ENCODE measurements around the gene NRN1L.

Gene NRN1L

DNA sequence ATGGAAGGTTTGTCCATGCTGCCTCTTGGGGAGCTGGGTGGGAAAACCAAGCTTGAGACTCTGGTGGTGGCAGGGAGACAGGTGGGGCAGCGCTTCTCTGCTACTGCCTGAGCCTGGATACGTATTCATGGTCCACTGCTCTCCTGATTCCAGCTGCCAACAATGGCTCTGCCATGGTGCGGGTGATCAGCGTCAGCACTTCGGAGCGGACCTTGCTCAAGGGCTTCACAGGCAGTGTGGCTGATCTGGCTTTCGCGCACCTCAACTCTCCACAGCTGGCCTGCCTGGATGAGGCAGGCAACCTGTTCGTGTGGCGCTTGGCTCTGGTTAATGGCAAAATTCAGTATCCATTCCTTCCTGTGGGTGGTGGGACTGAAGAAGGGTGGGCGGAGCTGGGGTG lies 7.6 kb upstream of the NRN1L start:
- DNase-seq (ENCODE audit: low read depth): no peak
- H3K4me3 ChIP-seq (ENCODE audit: control insufficient read depth, low read depth, low read length): no peak overlapping the region
- TF ChIP-seq, protein P1, sequence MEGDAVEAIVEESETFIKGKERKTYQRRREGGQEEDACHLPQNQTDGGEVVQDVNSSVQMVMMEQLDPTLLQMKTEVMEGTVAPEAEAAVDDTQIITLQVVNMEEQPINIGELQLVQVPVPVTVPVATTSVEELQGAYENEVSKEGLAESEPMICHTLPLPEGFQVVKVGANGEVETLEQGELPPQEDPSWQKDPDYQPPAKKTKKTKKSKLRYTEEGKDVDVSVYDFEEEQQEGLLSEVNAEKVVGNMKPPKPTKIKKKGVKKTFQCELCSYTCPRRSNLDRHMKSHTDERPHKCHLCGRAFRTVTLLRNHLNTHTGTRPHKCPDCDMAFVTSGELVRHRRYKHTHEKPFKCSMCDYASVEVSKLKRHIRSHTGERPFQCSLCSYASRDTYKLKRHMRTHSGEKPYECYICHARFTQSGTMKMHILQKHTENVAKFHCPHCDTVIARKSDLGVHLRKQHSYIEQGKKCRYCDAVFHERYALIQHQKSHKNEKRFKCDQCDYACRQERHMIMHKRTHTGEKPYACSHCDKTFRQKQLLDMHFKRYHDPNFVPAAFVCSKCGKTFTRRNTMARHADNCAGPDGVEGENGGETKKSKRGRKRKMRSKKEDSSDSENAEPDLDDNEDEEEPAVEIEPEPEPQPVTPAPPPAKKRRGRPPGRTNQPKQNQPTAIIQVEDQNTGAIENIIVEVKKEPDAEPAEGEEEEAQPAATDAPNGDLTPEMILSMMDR (IDR thresholded peaks at IDR 0.05; ENCODE audit: control insufficient read depth, insufficient read depth, low read depth, low read length, missing control alignments): no peak

DNA sequence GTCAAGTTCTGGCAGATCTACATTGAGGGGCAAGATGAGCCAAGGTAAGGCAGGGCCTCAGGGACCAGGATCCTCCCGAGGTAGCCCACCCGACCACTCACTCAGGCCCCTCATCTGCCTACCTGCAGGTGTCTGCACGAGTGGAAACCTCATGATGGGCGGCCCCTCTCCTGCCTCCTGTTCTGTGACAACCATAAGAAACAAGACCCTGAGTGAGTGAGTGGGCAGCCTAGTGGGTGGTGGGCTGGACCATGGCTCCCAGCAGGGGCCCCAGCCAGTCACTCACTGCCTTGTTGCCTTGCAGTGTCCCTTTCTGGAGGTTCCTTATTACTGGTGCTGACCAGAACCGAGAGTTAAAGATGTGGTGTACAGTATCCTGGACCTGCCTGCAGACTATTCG lies 6.5 kb upstream of the NRN1L start:
- no peak overlapping the region for H3K4me3 ChIP-seq (ENCODE audit: control insufficient read depth, low read depth, low read length)
- DNase-seq (ENCODE audit: low read depth): no peak
- TF ChIP-seq, protein P1 (IDR thresholded peaks at IDR 0.05; ENCODE audit: control insufficient read depth, insufficient read depth, low read depth, low read length, missing control alignments): no peak

DNA sequence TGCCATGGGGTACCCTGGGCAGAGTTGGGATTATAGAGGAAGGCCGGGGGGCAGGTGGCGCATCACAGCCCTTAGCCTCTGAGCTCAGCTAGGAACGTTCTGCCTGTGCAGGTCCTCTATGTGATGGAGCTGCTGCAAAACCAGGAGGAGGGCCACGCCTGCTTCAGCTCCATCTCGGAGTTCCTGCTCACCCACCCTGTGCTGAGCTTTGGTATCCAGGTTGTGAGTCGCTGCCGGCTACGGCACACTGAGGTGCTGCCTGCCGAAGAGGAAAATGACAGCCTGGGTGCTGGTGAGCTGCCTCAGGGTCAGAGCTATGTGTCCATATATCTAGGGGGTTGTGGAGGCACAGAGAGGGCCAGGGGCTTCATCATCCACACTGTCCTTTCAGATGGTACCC lies 5.8 kb upstream of the NRN1L start:
- DNase-seq (ENCODE audit: low read depth): no peak
- TF ChIP-seq, protein P1 (IDR thresholded peaks at IDR 0.05; ENCODE audit: control insufficient read depth, insufficient read depth, low read depth, low read length, missing control alignments): no peak
- H3K4me3 ChIP-seq (ENCODE audit: control insufficient read depth, low read depth, low read length): no peak overlapping the region

DNA sequence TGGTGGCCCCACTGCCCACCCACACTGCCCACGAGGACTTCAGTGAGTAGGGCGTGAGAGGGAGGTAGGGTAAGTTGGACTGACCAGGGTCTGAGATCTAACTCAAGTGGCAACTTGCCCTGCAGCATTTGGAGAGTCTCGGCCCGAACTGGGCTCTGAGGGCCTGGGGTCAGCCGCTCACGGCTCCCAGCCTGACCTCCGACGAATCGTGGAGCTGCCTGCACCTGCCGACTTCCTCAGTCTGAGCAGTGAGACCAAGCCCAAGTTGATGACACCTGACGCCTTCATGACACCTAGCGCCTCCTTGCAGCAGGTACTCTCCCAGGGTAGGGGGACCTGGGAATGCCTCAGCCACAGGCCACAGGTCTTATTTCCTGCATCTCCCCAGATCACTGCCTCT lies 5.2 kb upstream of the NRN1L start:
- TF ChIP-seq, protein P1 (IDR thresholded peaks at IDR 0.05; ENCODE audit: control insufficient read depth, insufficient read depth, low read depth, low read length, missing control alignments): no peak
- DNase-seq (ENCODE audit: low read depth): no peak
- H3K4me3 ChIP-seq (ENCODE audit: control insufficient read depth, low read depth, low read length): no peak overlapping the region

DNA sequence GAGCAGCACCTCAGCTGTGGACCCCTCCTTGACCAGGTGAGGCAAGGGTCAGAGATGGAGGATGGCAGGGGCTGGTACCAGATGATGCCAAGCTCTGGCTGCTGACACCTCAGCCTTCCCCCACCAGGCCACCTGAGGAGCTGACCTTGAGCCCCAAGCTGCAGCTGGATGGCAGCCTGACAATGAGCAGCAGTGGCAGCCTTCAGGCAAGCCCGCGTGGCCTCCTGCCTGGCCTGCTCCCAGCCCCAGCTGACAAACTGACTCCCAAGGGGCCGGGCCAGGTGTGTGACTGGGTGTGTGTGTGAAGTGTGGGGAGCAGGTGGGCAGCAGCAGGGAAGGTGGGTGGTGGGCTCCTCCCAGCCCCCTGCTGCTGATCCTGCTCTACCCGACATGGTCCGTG lies 4.7 kb upstream of the NRN1L start:
- no peak overlapping the region for H3K4me3 ChIP-seq (ENCODE audit: control insufficient read depth, low read depth, low read length)
- TF ChIP-seq, protein P1 (IDR thresholded peaks at IDR 0.05; ENCODE audit: control insufficient read depth, insufficient read depth, low read depth, low read length, missing control alignments): no peak

DNA sequence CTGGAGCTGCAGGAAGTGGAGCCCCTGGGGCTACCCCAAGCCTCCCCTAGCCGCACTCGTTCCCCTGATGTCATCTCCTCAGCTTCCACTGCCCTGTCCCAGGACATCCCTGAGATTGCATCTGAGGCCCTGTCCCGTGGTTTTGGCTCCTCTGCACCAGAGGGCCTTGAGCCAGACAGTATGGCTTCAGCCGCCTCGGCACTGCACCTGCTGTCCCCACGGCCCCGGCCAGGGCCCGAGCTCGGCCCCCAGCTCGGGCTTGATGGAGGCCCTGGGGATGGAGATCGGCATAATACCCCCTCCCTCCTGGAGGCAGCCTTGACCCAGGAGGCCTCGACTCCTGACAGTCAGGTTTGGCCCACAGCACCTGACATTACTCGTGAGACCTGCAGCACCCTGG lies 4.1 kb upstream of the NRN1L start:
- TF ChIP-seq, protein P1 (IDR thresholded peaks at IDR 0.05; ENCODE audit: control insufficient read depth, insufficient read depth, low read depth, low read length, missing control alignments): no peak
- H3K4me3 ChIP-seq (ENCODE audit: control insufficient read depth, low read depth, low read length): no peak overlapping the region
- no peak for DNase-seq (ENCODE audit: low read depth)

More for the DNA sequence above, 4.7 kb upstream of the NRN1L start:
- no peak for DNase-seq (ENCODE audit: low read depth)

DNA sequence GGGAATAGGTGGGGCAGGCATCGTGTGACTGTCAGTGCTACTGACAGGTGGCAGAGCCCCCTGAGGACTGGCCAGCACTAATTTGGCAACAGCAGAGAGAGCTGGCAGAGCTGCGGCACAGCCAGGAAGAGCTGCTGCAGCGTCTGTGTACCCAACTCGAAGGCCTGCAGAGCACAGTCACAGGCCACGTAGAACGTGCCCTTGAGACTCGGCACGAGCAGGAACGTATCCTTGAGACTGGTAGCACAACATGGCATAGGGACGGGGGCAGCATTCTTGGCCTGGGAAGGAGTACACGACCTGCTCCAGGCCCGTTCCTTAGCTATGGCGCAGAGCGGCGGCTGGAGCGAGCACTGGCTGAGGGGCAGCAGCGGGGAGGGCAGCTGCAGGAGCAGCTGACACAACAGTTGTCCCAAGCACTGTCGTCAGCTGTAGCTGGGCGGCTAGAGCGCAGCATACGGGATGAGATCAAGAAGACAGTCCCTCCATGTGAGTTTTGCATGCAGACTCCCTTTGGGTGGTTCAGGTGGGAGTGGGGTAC lies 3.0 kb upstream of the NRN1L start:
- TF ChIP-seq, protein P1 (IDR thresholded peaks at IDR 0.05; ENCODE audit: control insufficient read depth, insufficient read depth, low read depth, low read length, missing control alignments): no peak
- H3K4me3 ChIP-seq (ENCODE audit: control insufficient read depth, low read depth, low read length): no peak overlapping the region
- no peak for DNase-seq (ENCODE audit: low read depth)

Measured in AG09309 (cell line).